ENCODE results near the gene ABCA10.
"Not testable (repeated sequence)": the region's sequence is repeated elsewhere in the genome, so short reads cannot be mapped to it uniquely, and the experiment has no call there.

The ABCA10 gene

GRCh38 chr17:69228576-69228975 lies at the start of gene ABCA10:
ABCA10 (minus strand) TSS chr17:69228824; CDS start chr17:69225358, 3,466 bp downstream.
- DNase-seq, result no peak

GRCh38 chr17:69276279-69276678 lies 47.7 kb upstream of the ABCA10 start:
- DNase-seq, result not testable (repeated sequence)

- DNase-seq, result no peak
These were observed 47.1 kb upstream of the ABCA10 start for GRCh38 chr17:69275751-69276150.

GRCh38 chr17:69271023-69271422 lies 42.4 kb upstream of the ABCA10 start:
- DNase-seq, result no peak

- no peak for DNase-seq
These were observed 40.7 kb upstream of the ABCA10 start for GRCh38 chr17:69269131-69269998.

- no peak for DNase-seq
These were observed 40.0 kb upstream of the ABCA10 start for GRCh38 chr17:69268543-69269014.

GRCh38 chr17:69267219-69267618 lies 38.6 kb upstream of the ABCA10 start:
- DNase-seq, result no peak

GRCh38 chr17:69265873-69266272 lies 37.2 kb upstream of the ABCA10 start:
- no peak for DNase-seq

GRCh38 chr17:69254187-69254586 lies 25.6 kb upstream of the ABCA10 start:
- DNase-seq, result no peak

GRCh38 chr17:69250641-69251040 lies 22.0 kb upstream of the ABCA10 start:
- no peak for DNase-seq

GRCh38 chr17:69246726-69247375 lies 18.2 kb upstream of the ABCA10 start:
- peak; percentile 77 for DNase-seq

GRCh38 chr17:69246202-69246601 lies 17.6 kb upstream of the ABCA10 start:
- no peak for DNase-seq

- no peak for DNase-seq
These were observed 17.0 kb upstream of the ABCA10 start for GRCh38 chr17:69245617-69246016.

- no peak for DNase-seq
These were observed 11.3 kb upstream of the ABCA10 start for GRCh38 chr17:69239611-69240600.

GRCh38 chr17:69236946-69237345 lies 8.3 kb upstream of the ABCA10 start:
- DNase-seq, result no peak

- no peak for DNase-seq
These were observed 7.8 kb upstream of the ABCA10 start for GRCh38 chr17:69236464-69236863.

- DNase-seq, result peak; percentile 81
These were observed 6.9 kb upstream of the ABCA10 start for GRCh38 chr17:69235338-69236058.

- no peak for DNase-seq
These were observed 4.0 kb upstream of the ABCA10 start for GRCh38 chr17:69232650-69233049.

GRCh38 chr17:69231521-69231920 lies 2.9 kb upstream of the ABCA10 start:
- DNase-seq, result no peak

- DNase-seq, result no peak
These were observed 2.3 kb upstream of the ABCA10 start for GRCh38 chr17:69230939-69231338.

GRCh38 chr17:69228018-69228417 lies 606 bp downstream of the ABCA10 start:
- no peak for DNase-seq

- no peak for DNase-seq
These were observed 1.1 kb downstream of the ABCA10 start for GRCh38 chr17:69227541-69227940.

Measured in NCI-H1694 (cell line).